HUES48 (cell line): Measurements from ENCODE around the gene RPS6KB2.
"Not testable (repeated sequence)": the region's sequence is repeated elsewhere in the genome, so short reads cannot be mapped to it uniquely, and the experiment has no call there.

ENCODE experiments used
- H3K27ac ChIP-seq: one replicate; pipeline ENCODE4 v1.7.0; 2013; ENCODE audit warnings: low read depth, low read length, inconsistent platforms
- H3K27me3 ChIP-seq: 2 replicates; pipeline ENCODE4 v1.6.1; 2013; ENCODE audit warnings: mild to moderate bottlenecking, low read length; ENCODE audit not compliant: control insufficient read depth, insufficient read depth
- H3K36me3 ChIP-seq: 2 replicates; pipeline ENCODE4 v1.6.1; 2013; ENCODE audit warnings: low read length; ENCODE audit not compliant: control insufficient read depth, insufficient read depth
- H3K4me1 ChIP-seq: 2 replicates; pipeline ENCODE4 v1.6.1; 2013; ENCODE audit warnings: mild to moderate bottlenecking, low read length; ENCODE audit not compliant: control insufficient read depth, insufficient read depth
- H3K4me3 ChIP-seq: 2 replicates; pipeline ENCODE4 v1.5.1; 2013; ENCODE audit warnings: mild to moderate bottlenecking, low read depth, low read length
- H3K9ac ChIP-seq: 2 replicates; pipeline ENCODE4 v1.6.1; 2013; ENCODE audit warnings: mild to moderate bottlenecking, low read depth, low read length, moderate library complexity
- H3K9me3 ChIP-seq: 2 replicates; pipeline ENCODE4 v1.6.1; 2013; ENCODE audit warnings: low read length; ENCODE audit not compliant: control insufficient read depth, insufficient read depth

Gene RPS6KB2

GRCh38 chr11:67421430-67422031 is 6.8 kb upstream of the RPS6KB2 start:
- Histone ChIP-seq H3K4me3 (peak overlapping the region; percentile 48), H3K27ac (no peak overlapping the region), H3K4me1 (no peaks in the 10 kb centered on the region), H3K27me3 (no peaks in the 10 kb centered on the region; the same call in 1 of the 2 replicates), H3K9ac (no peak overlapping the region), H3K9me3 (no peaks in the 10 kb centered on the region), H3K36me3 (no peaks in the 10 kb centered on the region)

GRCh38 chr11:67422891-67423290 is 5.4 kb upstream of the RPS6KB2 start:
- no peaks in the 10 kb centered on the region for H3K9me3 ChIP-seq
- no peak overlapping the region for H3K4me3 ChIP-seq
- H3K36me3 ChIP-seq = no peaks in the 10 kb centered on the region
- no peak overlapping the region for H3K9ac ChIP-seq
- no peak overlapping the region for H3K27ac ChIP-seq
- H3K4me1 ChIP-seq = 0 out of 2 replicates have a peak, but pooled peaks cover 4% of the 10 kb centered on the region
- no peaks in the 10 kb centered on the region; the same call in 1 of the 2 replicates for H3K27me3 ChIP-seq

- H3K4me1 ChIP-seq = 0 out of 2 replicates have a peak, but pooled peaks cover 4% of the 10 kb centered on the region
- no peaks in the 10 kb centered on the region; the same call in 1 of the 2 replicates for H3K27me3 ChIP-seq
- H3K9me3 ChIP-seq = no peaks in the 10 kb centered on the region
- no peak overlapping the region for H3K4me3 ChIP-seq
- H3K9ac ChIP-seq = no peak overlapping the region
- no peaks in the 10 kb centered on the region for H3K36me3 ChIP-seq
- no peak overlapping the region for H3K27ac ChIP-seq
These were observed 4.8 kb upstream of the RPS6KB2 start for GRCh38 chr11:67423466-67423865.

GRCh38 chr11:67423891-67424613 is 4.2 kb upstream of the RPS6KB2 start:
- no peak overlapping the region for H3K27ac ChIP-seq
- no peak overlapping the region for H3K4me3 ChIP-seq
- H3K9ac ChIP-seq = no peak overlapping the region
- H3K9me3 ChIP-seq = no peaks in the 10 kb centered on the region
- 0 out of 2 replicates have a peak, but pooled peaks cover 4% of the 10 kb centered on the region for H3K4me1 ChIP-seq
- H3K27me3 ChIP-seq = no peaks in the 10 kb centered on the region; the same call in 1 of the 2 replicates
- H3K36me3 ChIP-seq = no peaks in the 10 kb centered on the region

- not testable (repeated sequence) for H3K27me3 ChIP-seq, H3K4me1 ChIP-seq, H3K9me3 ChIP-seq
- peak overlapping the region; percentile 89 for H3K4me3 ChIP-seq
- H3K27ac ChIP-seq = peak overlapping the region; percentile 42
- peaks cover 12% of the 10 kb centered on the region for H3K36me3 ChIP-seq
- H3K9ac ChIP-seq = peak overlapping the region; percentile 12; the same call in 1 of the 2 replicates
These were observed 882 bp upstream of the RPS6KB2 start for GRCh38 chr11:67427364-67427859.

- peak overlapping the region; percentile 89 for H3K4me3 ChIP-seq
- no peaks in the 10 kb centered on the region for H3K9me3 ChIP-seq
- no peak overlapping the region for H3K27ac ChIP-seq
- peaks cover 29% of the 10 kb centered on the region for H3K36me3 ChIP-seq
- H3K9ac ChIP-seq = no peak overlapping the region
- H3K27me3 ChIP-seq = no peaks in the 10 kb centered on the region
- H3K4me1 ChIP-seq = 0 out of 2 replicates have a peak, but pooled peaks cover 4% of the 10 kb centered on the region
These were observed 859 bp downstream of the RPS6KB2 start for GRCh38 chr11:67429038-67429668.

- H3K27ac ChIP-seq = no peak overlapping the region
- no peaks in the 10 kb centered on the region for H3K27me3 ChIP-seq
- H3K9me3 ChIP-seq = no peaks in the 10 kb centered on the region
- H3K36me3 ChIP-seq = peaks cover 35% of the 10 kb centered on the region
- H3K4me1 ChIP-seq = 0 out of 2 replicates have a peak, but pooled peaks cover 4% of the 10 kb centered on the region
- no peak overlapping the region for H3K9ac ChIP-seq
- no peak overlapping the region for H3K4me3 ChIP-seq
These were observed 1.4 kb downstream of the RPS6KB2 start for GRCh38 chr11:67429722-67430121.

- Histone ChIP-seq H3K27ac (no peak overlapping the region), H3K4me1 (peaks cover 8% of the 10 kb centered on the region), H3K27me3 (no peaks in the 10 kb centered on the region), H3K9me3 (no peaks in the 10 kb centered on the region), H3K9ac (no peak overlapping the region), H3K4me3 (no peak overlapping the region), H3K36me3 (peaks cover 40% of the 10 kb centered on the region)
These were observed 3.3 kb downstream of the RPS6KB2 start for GRCh38 chr11:67431346-67432249.

- Histone ChIP-seq H3K27ac (no peak overlapping the region), H3K4me1 (peaks cover 14% of the 10 kb centered on the region), H3K9me3 (no peaks in the 10 kb centered on the region), H3K9ac (no peak overlapping the region), H3K27me3 (no peaks in the 10 kb centered on the region), H3K4me3 (no peak overlapping the region), H3K36me3 (peaks cover 43% of the 10 kb centered on the region)
These were observed 4.5 kb downstream of the RPS6KB2 start for GRCh38 chr11:67432655-67433349.
